DMS153 treated with DMSO at 0.1 percent for 48 hours (cell line): ENCODE data around the gene MRFAP1L1.

ENCODE experiments used
- DNase-seq: peaks from one replicate; lab custom pipeline; 2025; ENCODE audit not compliant: unreplicated experiment; lab: John Stamatoyannopoulos, UW

The MRFAP1L1 gene

DNA sequence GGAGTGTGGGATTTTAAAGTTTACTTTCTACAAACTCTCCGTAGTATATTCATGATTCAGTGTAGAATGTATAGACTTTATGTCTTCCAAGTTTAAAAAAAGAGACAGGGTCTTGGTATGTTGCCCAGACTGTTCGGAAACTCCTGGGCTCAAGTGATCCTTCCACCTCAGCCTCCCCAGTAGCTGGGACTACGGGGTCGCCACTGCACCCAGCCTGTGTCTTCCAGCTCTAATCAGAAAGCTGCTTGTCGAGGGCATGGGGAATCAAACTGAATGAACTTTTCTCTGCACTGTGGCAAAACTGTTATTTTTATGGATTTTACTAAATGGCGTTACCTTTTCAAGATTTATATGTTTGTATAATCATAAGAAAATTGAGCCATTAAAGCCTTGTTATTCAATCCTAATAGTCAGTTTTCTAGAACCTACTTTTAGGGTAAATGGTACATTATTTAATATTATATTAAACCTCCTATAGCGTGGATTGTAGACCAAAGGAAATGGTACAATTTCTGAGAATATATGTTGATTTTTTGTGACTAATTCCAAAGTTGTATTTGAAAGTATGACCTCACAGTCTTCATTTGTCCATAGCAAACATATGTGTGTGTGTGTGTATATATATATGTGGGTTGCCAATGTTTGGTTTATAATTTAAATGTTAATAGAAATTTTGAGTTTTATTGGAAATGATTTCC, 7.4 kb upstream of the MRFAP1L1 start:
- DNase-seq = no peak

GRCh38 chr4:6716018-6716911, 6.6 kb upstream of the MRFAP1L1 start, which contains the start of gene BLOC1S4:
Gene BLOC1S4 (plus strand): TSS chr4:6716174. CDS start chr4:6716210, 36 bp downstream.
- peak; percentile 17 for DNase-seq

DNA sequence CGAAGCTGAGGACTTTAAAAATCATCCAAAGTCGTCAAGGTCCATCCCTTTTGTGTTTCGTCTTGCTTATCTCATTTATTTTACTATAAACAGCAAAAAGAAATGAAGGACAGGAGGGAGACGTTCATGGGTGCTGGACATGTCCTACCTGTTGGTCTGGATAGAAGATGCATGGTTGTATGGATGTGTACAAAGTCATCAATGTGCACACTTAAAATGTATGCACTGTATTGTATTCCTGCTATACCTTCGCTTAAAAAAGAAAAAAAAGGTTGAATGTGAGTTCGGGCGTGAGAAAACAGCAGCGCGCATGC, 6.0 kb upstream of the MRFAP1L1 start:
- no peak for DNase-seq

DNA sequence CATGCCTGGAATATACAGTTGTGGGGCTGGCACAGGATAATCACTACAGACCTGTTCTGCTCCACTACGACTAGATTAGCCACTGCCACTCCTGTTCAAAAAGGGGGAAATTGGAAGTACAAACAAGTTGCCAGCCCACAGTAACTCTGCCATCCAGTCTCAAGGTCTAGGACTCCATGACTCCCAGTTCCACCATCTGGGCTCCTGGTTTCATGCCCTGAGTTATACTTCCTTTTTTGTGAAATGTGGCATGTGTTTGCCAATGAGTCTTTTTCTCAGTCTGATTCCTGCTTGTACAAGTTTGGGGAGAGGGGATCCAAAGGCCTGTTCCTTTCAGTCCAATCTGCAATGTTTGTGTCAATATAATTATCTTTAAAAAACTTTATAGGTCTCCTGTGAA, 5.3 kb upstream of the MRFAP1L1 start:
- no peak for DNase-seq

DNA sequence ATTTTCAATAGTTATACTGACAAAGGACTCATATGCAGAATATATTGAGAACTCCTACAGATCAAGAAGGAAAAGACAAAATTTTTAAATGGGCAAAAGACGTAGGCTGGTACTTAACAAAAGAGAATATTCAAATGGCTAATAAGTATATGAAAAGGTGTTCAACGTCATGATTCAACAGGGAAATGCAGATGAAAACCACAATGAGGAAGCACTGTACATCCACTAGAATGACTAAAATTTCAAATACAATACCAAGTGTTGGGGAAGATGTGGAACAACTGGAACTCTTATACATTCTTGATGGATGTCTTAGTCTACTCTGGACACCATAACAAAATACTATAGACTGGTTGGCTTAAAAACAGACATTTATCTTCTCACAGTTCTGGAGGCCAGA, 1.3 kb upstream of the MRFAP1L1 start:
- DNase-seq = no peak

DNA sequence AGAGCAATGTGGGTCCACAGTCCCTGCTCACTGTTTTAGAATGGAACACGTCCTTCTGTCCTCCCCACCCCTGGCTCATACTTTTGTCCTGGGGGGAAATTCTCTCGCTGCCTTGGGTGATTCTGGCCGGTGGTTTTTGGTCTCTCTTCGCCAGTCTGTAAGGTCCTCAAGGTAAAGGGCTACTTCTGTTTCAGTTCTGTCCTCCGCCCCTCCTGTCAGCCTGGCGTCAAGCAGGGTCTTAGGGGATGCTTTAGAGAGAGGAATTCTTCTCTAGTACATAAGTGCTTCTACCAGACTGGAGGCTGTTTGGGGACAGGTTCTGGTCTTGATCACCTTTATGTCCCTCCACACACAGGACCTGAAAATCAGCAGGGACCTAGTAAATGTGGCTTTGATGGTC, 617 bp upstream of the MRFAP1L1 start:
- no peak for DNase-seq

DNA sequence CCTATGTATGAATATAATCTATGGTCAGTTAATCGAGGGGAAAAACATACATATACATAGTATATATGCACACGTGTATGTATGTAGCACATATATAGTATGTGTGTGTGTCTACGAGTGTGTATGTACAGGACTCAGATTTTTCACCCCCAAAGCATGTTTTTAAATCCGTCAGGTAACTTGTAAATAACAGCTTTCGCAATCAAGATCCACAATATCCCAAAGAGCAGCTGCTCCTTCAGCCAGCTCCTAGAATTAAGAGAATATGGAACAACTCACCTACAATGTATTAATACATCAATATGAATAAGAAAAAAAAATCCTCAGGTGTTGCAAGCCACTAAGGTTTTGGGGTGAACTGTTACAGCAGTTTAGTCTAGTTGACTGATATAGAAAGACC, 3.5 kb downstream of the MRFAP1L1 start:
- no peak for DNase-seq

- no peak for DNase-seq
Observed at GRCh38 chr4:6705646-6706045, 4.0 kb downstream of the MRFAP1L1 start.

DNA sequence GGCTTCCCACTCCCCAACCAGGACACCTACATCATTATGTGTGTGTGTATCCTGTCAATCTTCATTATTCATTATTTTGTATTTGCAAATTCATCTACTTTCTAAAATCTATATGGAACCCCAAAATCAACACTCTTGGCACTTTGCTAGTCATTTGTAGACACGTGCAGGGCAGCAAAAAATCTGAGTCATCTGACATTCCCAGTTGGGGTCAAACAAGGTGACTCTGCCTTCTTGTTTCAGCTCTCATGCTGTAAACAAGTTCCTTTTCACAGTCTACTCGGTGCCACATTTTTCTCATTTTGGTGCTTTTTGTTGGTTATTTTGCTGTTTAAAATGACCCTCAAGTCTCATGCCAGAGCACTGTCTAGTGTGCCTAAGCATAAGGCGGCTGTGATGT, 5.9 kb downstream of the MRFAP1L1 start:
- no peak for DNase-seq

DNA sequence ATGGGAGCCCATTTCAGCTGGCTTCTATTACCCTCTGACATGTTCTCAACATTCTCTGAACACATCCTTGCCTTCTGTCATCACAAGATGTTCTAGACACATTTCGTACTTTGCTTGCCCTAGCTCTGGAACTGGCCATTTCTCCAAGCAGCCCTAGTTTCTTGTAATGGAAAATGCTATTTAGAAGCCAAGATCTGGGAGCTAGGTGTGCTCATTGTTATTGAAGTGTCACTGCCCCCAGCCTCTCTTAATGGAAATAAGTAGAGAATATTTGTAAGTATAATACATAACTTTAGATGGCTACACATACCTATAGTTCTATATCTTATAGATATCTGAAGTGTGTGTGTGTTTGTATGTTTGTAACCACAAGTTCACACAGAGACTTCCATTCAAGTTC, 6.9 kb downstream of the MRFAP1L1 start:
- DNase-seq = no peak

DNA sequence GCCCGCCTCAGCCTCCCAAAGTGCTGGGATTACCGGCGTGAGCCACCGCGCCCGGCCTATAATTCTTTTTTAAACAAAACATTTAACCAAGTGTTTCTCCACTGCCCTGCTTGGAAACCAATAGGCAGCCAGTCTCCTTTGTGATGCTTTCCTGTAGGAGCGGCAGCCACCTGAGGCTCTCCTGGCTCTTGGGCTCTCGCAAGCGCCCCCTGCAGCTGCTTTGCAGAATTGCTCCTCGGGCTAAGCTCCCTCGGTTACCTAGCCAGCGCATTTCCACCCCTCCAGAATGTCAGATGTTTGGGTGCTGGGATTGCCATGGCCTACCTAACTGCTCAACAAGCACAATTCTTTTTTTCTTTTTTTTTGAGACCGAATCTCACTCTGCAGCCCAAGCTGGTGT, 8.3 kb downstream of the MRFAP1L1 start:
- DNase-seq = no peak

DNA sequence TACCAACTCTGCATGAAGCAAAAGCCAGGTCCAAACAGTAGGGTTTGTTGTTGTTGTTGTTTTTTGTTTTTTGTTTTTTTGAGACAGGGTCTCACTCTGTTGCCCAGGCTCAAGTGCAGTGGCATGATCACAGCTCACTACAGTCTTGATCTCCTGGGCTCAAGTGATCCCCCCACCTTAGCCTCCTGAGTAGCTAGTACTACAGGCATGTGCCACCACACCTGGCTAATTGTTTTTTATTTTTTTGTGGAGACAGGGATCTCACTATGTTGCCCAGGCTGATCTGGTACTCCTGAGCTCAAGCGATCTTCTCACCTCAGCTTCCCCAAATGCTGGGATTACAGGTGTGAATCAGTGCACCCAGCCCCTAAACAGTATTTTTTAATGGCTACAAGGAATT, 9.8 kb downstream of the MRFAP1L1 start:
- DNase-seq = no peak

GRCh38 chr4:6699388-6699787, 10.3 kb downstream of the MRFAP1L1 start:
- no peak for DNase-seq

DNA sequence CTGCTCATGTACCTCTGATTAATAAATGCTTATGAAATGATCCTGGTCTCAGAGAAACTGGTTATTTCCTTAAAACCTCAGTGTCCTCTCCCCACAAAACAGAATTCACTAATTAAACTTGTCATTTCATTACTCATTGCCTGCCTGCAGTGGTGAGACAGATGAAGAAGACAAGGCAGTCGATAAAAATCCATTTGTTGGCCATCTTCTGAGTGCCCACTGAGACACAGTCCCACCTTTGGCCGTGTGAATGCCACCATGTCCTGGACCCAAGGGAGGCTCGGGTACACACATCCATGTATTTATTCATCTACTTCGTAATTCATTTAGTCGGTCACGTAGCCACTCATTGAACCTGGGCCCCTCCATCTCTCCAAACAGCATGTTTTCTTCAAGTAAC, 12.5 kb downstream of the MRFAP1L1 start:
- DNase-seq = no peak

GRCh38 chr4:6696611-6697010, 13.1 kb downstream of the MRFAP1L1 start:
- no peak for DNase-seq

- no peak for DNase-seq
Observed at GRCh38 chr4:6695660-6696610, 13.7 kb downstream of the MRFAP1L1 start.

DNA sequence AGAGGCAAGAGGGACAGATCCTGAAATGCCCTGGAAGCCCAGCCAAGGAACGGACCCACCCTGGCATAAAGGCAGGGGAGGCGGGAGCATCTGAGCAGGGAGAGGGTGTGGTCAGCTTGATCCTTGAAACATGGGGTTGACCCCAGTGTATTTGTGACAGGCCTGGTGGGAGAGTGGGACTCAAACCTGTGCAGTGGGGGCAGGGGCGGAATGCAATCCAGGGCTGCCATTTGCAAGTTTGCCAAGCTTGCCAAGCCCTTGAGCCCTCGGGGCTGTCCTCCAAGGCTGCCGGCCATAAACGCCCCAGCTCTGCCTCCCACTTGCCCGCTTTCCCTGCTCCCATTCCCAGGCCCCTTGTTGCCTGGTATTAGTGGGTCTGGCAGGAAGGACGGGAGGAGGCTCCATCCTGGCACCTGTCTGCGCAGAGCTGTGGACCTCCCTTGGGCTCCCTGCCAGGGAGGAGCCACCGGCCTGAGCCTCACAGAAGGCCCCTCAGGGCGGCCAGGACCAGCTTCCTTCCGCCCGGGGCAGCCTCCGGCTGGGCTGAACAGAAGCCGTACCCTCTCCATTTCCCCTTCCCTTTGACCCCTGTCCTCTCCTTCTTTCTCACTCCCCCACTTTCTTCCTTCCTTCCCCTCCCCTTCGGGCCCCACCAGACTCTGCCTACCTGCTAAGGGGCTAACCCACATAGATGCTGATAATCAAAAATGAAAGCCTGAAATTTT, 15.3 kb downstream of the MRFAP1L1 start:
- DNase-seq = no peak

GRCh38 chr4:6693231-6694176, 16.2 kb downstream of the MRFAP1L1 start, which contains the start of gene S100P:
Gene S100P (plus strand): TSS chr4:6693878. CDS start chr4:6693933, 55 bp downstream.
- DNase-seq = no peak

DNA sequence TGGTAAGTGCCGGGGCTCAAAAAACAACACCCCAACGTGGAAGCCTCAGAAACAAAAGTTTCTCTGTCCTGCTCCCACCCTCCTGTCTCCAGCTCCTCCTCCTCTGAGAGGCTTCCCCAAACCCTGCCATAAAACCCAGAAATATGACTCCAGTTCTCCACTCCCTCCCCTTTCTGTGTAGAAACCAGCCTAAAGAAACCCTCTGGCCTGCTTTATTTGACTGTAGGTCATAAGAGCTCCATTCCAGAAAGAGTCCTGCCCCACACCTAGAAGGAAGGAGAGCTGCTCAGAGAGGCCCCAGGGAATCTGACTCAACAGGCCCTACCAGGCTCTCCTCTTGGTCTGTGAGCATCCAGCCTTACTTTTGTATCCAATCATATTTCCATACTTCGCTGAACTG, 16.9 kb downstream of the MRFAP1L1 start:
- DNase-seq = no peak

DNA sequence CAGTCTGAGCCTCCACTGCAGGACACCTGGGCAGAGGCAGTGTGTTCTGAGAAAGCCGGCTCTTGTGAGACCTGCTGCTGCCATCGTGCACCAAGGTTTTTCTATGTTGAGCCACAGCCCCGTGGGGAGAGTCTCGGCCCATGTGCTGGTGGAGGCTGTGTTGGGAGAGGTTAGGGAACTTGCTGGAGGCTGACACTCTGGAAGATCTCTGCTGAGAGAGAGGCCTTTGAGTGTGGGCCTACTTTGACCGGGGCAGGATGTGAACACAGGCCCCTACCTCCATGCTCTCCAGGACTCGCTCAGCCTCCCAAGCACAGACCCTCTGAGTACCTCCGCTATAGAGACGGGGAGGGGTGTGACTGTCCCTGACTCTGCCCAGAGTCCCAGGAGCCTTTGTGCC, 17.3 kb downstream of the MRFAP1L1 start:
- DNase-seq = no peak
